GM19463 (cell line): Measurements from ENCODE around the gene REPS1.

Experiments
- ATAC-seq: cut with Tn5 transposase; IDR thresholded peaks from one replicate; pipeline ENCODE4 v1.9.1; 2021; ENCODE audit warnings: mild to moderate bottlenecking, moderate library complexity; ENCODE audit not compliant: unreplicated experiment

The REPS1 gene

DNA sequence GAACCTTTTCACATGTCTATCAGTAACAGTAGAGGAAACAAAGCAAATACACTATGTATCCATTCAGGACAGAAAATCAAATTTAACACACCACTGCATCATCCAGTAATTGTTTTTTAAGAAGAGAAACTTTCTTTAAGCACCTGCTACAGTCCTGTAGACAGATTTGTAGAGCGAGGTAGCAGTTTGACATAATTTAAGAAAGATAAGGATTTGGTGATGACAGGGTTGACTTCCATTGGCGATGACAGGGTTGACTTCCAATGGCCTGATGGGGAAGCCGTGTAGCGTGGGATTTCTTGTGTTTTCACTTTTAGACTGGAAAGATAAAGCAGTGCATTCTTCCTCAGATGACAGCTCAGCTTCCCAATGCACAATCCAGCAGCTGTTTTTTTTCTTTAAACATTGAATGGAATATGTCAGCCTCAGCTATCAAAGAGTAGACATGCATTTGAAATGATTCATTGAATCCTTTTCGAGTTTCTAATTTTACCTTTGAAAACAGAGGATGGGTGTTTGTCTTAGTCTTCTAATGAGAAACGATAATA, 123.6 kb downstream of the REPS1 start:
- ATAC-seq = no peak

GRCh38 chr6:138863321-138863720, 124.7 kb downstream of the REPS1 start:
- no peak for ATAC-seq

DNA sequence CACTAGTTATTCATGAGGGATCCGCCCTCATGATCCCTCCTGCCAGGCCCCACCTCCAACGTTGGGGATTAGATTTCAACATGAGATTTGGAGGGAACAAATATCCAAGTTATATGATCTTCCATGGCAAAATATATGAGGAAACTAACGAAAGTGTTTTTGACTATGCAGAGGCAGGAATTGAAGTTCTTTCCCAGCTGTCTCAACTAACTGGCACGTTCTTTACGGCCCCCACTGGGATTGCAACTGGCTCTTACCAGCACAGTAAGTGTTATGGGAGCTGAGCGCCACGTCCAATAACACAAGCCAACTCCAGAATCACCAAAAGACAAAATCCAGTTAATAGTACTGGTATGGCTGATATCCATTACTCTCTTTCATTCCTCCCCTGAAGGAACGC, 125.6 kb downstream of the REPS1 start:
- no peak for ATAC-seq

- no peak for ATAC-seq
Measured at GRCh38 chr6:138857775-138858174, 130.3 kb downstream of the REPS1 start.

GRCh38 chr6:138856654-138857053, 131.4 kb downstream of the REPS1 start:
- no peak for ATAC-seq
